Ovary (tissue), 3 donors: ENCODE measurements around the gene TENM4.

ENCODE experiments used
- CTCF ChIP-seq, 3 donors: fragments of 450-650 bp in 2 of 3; fragments of 200-600 bp in 1 of 3; IDR thresholded peaks; one replicate each; pipeline versions ENCODE4 v1.5.1 to v1.8.0; 2016 to 2022; ENCODE audit warnings: antibody characterized with exemption in 3 of 3, mild to moderate bottlenecking in 1 of 3
- EP300 ChIP-seq: sonication (generic); formaldehyde crosslinking; IDR thresholded peaks from one replicate; pipeline ENCODE4 v1.6.1; 2017; ENCODE audit warnings: antibody characterized with exemption
- POLR2A ChIP-seq: fragments of 450-650 bp; IDR thresholded peaks from one replicate; pipeline ENCODE4 v1.6.1; 2017; ENCODE audit warnings: antibody characterized with exemption, mild to moderate bottlenecking, moderate library complexity
- donor health status: DM: no; HTN: no; CAD: no.

GRCh38 chr11:78688460-78688859 is 752.4 kb downstream of the TENM4 start:
- TF ChIP-seq CTCF (IDR thresholded peaks at IDR 0.05) (no peak), POLR2A (no peak), EP300 (no peak)
